Activated effector memory CD4-positive, alpha-beta T cell treated with Interleukin-2 at 50 U/mL for 16 hours (primary cell): ENCODE measurements around the gene IZUMO4.

Source experiments
- DNase-seq: peaks from one replicate; pipeline ENCODE4 v3.0.0-alpha.2; 2020

Gene IZUMO4, protein sequence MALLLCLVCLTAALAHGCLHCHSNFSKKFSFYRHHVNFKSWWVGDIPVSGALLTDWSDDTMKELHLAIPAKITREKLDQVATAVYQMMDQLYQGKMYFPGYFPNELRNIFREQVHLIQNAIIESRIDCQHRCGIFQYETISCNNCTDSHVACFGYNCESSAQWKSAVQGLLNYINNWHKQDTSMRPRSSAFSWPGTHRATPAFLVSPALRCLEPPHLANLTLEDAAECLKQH

GRCh38 chr19:2096480-2097202 lies at the start of gene IZUMO4:
TSS of gene IZUMO4 (plus strand) at chr19:2096915. CDS start at chr19:2096946, 31 bp downstream.
- DNase-seq: peak; percentile 99

GRCh38 chr19:2047076-2047448 lies 49.7 kb upstream of the IZUMO4 start:
- DNase-seq: no peak

- no peak for DNase-seq
Measured at GRCh38 chr19:2047449-2048103, 49.1 kb upstream of the IZUMO4 start.

GRCh38 chr19:2048104-2048958 lies 48.4 kb upstream of the IZUMO4 start:
- DNase-seq: no peak

GRCh38 chr19:2048959-2049740 lies 47.6 kb upstream of the IZUMO4 start:
- no peak for DNase-seq

GRCh38 chr19:2049741-2050348 lies 46.9 kb upstream of the IZUMO4 start:
- peak; percentile 53 for DNase-seq

DNA sequence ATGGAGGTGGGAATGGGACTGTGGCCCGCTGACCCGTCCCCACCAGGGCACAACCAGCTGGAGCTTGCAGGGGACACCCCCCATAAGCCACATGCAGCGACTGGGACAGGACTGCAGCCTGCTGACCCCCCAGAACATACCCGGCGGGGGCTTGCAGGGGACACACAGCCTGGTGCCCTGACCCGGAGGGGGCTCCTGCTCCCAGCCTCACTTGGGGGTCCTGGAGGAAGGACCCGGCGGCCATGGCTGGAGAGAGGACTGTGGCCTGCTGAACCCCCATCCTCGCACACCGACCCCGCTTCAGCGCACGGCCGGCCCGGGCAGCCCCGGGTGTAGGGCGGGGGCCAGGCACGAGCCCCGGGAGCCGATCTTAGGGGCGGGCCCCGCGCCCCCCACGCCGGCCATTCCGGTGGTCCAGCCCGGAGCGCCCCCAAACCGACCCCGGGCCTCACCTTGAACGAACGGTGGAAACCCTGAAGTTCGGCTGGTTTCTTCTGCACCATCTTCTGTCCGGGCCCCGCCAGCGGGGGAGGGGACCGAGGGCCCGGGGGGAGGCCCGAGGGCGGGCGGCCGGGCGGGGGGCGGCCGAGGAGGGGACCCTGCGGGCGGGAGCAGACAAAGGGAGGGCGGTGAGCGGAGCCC lies 46.2 kb upstream of the IZUMO4 start:
- no peak for DNase-seq

GRCh38 chr19:2050991-2051772 lies 45.5 kb upstream of the IZUMO4 start, which contains the start of gene MKNK2:
TSS of gene MKNK2 (minus strand) at chr19:2051244. CDS start at chr19:2050851, 393 bp downstream.
- peak; percentile 88 for DNase-seq

DNA sequence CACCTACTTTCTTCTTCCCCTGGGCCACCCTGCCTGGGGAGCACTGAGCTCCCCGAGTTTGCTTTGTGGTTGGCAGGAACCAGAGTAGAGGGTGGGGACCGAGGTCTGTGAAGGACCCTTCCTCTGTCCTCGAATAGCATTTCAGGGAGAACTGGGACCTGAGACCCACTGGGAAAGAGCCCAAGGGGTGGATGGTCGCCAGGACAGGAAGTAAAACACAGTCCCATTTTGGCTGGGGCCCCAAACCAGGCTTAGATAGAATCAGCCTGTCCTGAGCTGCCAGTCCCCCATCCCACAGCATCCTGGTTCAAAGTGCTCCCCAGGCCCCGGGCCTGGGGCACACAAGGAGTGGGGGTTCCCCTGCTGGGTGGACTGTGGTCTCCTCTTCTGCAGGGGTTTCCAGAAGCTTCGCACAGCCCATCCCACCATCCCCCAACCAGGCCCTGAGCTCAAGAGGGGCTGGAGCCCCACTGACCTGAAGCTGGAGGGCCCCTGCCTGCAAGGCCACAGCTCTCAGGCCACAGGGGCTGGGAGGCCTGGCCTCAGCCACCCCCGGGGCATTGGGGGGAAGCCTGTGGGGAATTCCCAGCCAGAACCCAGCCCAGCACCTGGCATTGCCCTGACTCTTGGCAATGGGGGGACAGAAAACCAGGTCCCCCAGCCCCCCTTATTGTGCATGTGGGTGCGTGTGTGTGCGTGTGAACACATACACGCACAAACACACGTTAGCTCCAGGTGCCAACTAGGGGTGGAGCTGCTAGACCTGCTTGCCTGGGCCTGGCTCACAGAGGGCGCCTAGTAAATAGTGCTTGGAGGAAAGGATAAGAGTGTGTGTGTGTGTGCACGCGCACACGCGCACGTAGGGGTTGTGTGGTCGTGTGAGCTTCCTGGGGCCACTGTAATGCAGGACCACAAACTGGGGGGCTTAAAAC lies 44.7 kb upstream of the IZUMO4 start:
- no peak for DNase-seq

DNA sequence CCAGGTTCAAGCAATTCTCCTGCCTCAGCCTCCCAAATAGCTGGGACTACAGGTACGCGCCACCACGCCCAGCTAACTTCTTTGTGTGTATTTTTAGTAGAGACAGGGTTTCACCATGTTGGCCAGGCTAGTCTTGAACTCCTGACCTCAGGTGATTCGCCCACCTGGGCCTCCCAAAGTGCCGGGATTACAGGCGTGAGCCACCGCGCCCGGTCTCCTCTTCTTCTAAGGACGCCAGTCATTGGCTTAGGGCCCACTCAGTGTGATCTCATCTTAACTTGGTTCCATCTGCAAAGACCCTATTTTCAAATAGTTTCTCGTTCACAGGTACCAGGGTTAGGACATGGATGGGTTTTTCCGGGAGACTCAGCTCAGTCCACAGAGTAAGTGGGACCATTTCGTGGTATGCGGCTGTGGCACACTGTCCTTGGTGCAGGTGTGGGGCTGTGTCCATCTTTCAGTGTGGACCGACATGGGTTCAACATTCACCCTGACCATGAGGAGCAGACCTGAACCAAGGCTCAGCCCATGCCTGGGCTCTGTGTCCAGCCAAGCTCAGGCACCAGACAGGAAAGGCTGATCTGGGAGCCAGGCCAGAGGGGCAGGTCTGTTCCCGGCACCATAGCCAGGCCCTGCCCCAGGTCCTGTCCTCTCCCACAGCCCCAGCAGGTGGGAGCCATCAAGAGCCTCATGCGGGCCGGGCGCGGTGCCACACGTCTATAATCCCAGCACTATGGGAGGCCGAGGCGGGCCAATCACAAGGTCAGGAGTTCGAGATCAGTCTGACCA lies 42.9 kb upstream of the IZUMO4 start:
- no peak for DNase-seq

GRCh38 chr19:2054763-2055162 lies 42.0 kb upstream of the IZUMO4 start:
- DNase-seq: no peak

DNA sequence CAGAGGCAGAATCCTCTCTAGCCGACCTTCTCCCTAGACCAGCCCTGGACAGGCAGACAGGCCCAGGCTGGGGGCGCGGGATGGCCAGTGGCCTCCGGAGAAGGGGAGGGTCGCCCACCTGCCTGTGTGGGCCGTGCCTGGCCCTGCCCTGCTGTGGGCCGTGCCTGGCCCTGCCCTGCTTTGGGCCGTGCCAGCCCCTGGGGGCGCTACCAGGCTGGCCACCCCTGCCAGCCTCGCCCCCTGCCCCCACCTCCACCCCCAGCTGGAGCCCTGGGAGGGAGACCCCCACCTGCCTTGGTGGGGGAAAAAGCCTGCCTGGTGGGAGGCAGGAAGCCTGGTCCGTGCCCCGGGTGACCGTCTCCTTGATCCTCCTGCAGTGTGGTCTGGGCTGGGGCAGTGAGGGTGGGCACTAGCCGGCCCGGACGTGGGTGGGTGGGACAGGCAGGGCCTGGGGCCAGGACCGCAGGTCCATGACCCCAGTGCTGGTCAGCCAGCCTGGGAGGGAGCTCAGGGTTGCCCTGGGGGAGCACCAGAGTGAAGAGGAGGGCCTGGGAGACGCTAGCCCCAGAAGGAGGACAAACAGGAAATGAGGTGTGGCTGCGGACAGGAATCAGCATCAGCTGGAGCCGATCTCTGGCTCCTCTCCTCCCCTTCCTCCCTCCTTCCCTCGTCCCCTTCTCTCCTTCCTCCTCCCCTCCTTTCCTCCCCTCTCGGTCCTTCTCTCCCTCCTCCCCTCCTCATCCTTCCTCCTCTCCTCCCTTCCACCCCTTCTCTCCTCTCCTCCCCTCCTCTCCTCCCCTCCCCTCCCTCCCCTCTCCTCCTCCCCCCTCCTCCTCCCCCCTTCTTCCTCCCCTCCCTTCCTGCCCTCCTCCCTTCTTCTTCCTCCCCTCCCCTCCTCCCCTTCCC lies 40.5 kb upstream of the IZUMO4 start:
- DNase-seq: no peak

DNA sequence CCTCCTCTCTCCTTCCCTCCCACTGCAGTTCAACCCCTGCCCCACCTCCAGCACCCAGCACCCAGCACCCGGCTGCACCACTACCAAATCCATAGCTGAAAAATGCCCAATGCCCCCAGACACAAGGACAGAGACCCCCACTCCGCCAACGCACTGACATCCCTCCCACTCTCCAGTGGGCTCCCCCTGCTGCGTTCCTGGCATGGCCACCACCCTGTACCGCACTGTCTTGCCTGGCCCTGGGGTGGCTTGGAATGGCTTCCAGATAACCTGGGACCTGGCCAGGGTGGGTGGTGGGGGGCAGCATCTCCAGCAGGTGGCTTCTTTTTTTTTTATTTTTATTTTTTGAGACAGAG lies 39.9 kb upstream of the IZUMO4 start:
- DNase-seq: no peak

- no peak for DNase-seq
Measured at GRCh38 chr19:2057484-2058469, 38.9 kb upstream of the IZUMO4 start.

DNA sequence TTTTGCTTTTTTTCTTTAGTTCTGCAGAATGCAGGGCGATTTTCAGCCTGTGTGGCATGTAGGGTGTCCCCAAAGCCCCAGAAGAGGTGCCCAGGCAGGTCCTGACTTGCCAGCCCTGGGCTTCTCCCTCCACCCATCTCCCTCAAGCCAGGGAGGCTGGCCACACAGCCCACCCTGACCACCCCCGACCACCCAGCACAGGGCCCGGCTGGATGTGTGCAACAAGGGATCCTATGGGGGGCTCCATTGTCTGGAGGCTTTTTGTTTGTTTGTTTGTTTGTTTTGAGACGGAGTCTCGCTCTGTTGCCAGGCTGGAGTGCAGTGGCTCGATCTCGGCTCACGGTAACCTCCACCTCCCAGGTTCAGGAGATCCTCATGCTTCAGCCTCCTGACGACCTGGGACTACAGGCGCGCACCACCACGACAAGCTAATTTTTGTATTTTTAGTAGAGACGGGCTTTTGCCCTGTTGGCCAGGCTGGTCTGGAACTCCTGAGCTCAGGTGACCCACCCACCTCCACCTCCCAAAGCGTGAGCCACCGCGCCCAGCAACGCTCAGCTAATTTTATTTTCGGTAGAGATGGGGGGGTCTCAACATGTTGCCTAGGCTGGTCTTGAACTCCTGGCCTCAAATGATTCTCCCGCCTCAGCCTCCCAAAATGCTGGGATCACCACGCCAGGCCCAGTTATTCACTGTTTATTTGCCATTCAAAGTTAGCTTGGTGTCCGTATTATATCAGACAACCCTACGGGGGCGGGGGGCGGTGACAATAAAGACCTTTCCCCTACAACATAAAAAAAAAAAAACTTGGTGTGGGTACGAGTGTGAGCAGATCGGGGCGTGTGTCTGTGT lies 37.9 kb upstream of the IZUMO4 start:
- no peak for DNase-seq
